Omental fat pad (tissue), 4 donors: ENCODE results near the gene KIFC3. TPM values are rescaled to one million over a fixed set of nuclear protein-coding genes. Genes with fewer than 3 reads are reported as not detected.
A peak's percentile ranks its signal among the peaks of the same experiment; 100 is the strongest.

Experiments
- ATAC-seq: fragments of 150-250 bp; one replicate; pipeline ENCODE4 v1.9.1; 2016; ENCODE audit warnings: mild to moderate bottlenecking, moderate library complexity; ENCODE audit not compliant: low FRiP score
- DNase-seq: peaks from one replicate; pipeline ENCODE4 v3.0.0-alpha.2; 2019; ENCODE audit warnings: low spot score
- CTCF ChIP-seq, 3 donors: fragments of 450-650 bp; IDR thresholded peaks; one replicate each; pipeline ENCODE4 v1.5.1; 2016 to 2017; ENCODE audit warnings: antibody characterized with exemption in 3 of 3, mild to moderate bottlenecking in 3 of 3, moderate library complexity in 2 of 3
- total RNA-seq, 4 donors: library from RNA; depleted of rRNA; stranded (reverse); fragments of >200 nt; gene quantifications; one replicate each; pipeline ENCODE4 v1.1.0, GENCODE V29; 2016

Gene KIFC3
- total RNA-seq, 4 donors from 2014 or later: 41.5 to 96.9 (median 58.9) TPM

GRCh38 chr16:57769541-57770145 lies 32.6 kb downstream of the KIFC3 start:
- no peak for ATAC-seq
- TF ChIP-seq CTCF (IDR thresholded peaks at IDR 0.05): no peak
- no peak for DNase-seq

GRCh38 chr16:57766714-57767348 lies 35.5 kb downstream of the KIFC3 start:
- DNase-seq (no peak), ATAC-seq (no peak)
- no peak for TF ChIP-seq CTCF (IDR thresholded peaks at IDR 0.05)

GRCh38 chr16:57765160-57765728 lies 37.0 kb downstream of the KIFC3 start:
- DNase-seq: no peak
- ATAC-seq: no peak
- no peak for TF ChIP-seq CTCF (IDR thresholded peaks at IDR 0.05)

GRCh38 chr16:57764341-57765159 lies 37.7 kb downstream of the KIFC3 start:
- TF ChIP-seq CTCF (IDR thresholded peaks at IDR 0.05): no peak
- DNase-seq (no peak), ATAC-seq (peak; percentile 34)

GRCh38 chr16:57764006-57764340 lies 38.3 kb downstream of the KIFC3 start:
- no peak for ATAC-seq
- no peak for TF ChIP-seq CTCF (IDR thresholded peaks at IDR 0.05)
- DNase-seq: no peak

- TF ChIP-seq CTCF (IDR thresholded peaks at IDR 0.05): no peak
- no peak for DNase-seq
- ATAC-seq: no peak
Measured at GRCh38 chr16:57763285-57764005, 38.8 kb downstream of the KIFC3 start.
